NCI-H2227 treated with DMSO at 0.1 percent for 48 hours (cell line): ENCODE data around the gene AK8.
"Not testable (repeated sequence)": the region's sequence is repeated elsewhere in the genome, so short reads cannot be mapped to it uniquely, and the experiment has no call there.

Experiments used
- DNase-seq: peaks from one replicate; lab custom pipeline; 2025; lab: John Stamatoyannopoulos, UW

The AK8 gene

GRCh38 chr9:132742821-132743311 lies 135.2 kb downstream of the AK8 start:
- no peak for DNase-seq

- no peak for DNase-seq
These were observed 137.4 kb downstream of the AK8 start for GRCh38 chr9:132740526-132741309.

DNA sequence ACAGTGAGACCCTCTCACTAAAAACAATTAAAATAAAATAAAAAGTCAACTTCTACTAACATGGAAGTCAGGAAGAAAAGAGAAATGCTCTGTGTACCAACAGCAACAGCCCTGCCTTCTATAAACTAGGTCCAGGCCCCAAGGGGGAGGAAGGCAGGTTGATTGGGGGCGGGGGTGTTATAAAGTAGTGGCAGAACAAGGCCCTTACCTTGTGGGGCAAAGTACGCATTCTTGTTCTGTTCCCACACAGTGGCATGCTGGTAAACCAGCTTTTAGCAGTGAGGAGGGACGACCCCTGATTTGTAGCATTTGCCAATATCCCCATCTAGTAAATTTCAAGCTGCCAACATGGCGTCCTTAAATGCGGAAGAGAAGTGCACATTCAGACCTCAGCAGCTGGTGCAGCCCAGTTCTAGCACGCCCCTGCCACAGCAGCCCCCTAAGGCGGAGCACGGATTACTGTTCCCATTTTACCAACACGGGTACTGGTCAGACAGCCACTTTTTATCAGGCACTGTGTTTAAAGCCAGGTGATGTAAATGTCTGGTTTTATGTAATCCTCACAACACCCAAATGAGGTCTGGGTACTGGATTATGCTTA lies 138.3 kb downstream of the AK8 start:
- no peak for DNase-seq

DNA sequence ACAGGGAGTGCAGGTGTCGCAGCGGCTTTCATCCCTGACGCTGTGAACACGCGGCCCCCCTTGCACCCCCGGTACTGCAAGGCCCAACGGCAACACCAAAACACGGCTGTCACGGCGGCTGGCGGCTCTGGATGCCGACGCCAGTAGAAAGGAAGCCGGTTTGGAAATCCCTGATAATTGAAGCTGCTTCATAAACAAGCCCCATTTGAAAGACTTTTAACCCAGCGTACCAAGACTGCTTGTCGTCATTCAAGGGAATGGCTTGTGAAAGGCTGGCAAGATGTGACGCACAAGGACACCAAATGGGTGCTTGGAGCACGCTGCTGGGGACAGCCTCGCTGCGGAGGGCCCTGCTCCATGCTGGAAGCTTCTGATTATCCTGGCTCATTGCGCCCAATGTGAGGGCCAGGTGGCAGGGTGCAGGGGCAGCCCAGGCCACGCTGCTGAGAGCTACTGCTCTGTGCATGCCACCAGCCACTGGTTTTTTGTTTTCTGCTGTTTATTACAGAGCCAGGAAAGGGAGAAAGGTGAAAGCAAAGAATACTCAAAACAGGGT lies 144.7 kb downstream of the AK8 start:
- DNase-seq, result no peak

- DNase-seq, result no peak
These were observed 145.5 kb downstream of the AK8 start for GRCh38 chr9:132732326-132733259.

DNA sequence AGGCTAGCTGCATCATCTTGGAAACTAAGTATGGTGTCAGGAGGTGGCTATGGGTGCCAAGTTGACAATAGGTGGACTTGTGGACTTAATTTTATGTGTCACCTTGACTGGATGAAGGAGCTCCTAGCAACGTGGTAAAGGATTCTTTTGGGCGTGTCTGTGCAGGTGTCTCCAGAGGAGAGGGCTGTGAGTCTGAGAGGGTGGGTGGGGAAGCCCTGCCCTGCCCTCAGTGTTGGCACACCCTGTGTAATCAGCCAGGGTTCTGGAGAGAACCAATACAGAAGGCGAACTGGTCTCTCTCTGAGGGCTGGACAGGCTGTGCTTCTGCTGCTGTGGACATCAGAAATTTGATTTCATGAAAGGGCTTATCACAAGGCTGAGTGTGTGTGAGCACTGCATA lies 146.9 kb downstream of the AK8 start:
- no peak for DNase-seq

DNA sequence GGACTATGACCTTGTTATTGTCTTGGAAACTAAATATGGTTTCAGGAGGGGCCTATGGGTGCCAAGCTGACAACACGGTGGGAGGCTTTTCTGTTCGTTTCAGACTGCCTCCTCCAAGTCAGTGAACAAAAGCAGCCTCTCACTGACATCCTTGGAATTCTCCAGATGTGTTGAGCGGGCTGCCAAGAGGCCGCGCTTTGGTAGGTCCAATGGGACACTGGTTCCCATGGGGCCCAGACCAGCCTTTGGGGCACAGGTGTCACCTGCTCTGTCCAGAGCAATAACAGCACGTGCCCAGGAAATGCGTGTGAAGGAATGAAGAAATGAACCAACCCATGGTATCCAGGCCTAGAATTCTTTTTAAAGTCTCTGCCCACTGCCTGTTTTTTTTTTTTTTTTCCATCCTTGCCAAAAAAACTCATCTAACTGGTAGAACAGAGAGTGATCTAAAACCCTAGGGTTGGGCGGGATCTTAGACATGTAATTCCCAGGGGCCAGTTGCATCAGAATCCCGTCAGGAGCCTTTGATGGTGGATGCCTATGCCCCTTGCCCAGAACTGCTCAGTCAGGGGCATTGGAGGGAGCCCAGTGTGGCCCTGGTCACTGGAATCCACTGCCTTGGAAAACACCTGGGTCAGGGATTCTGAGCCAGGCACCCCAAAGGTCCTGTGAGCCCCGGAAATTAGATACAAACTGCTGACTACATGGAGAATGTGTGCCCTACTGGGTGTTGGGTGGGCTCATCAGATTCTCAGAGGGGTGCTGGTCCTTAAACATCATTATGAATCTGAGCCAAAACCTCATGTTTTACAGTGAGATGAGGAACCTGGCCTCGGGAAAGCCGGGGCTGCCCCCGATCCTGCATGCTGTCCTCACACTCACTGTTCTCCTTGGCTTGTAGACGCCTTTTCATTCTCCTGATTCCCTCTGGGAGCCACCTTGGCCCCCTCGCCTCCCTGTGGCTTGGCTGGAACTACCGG lies 147.7 kb downstream of the AK8 start:
- no peak for DNase-seq

DNA sequence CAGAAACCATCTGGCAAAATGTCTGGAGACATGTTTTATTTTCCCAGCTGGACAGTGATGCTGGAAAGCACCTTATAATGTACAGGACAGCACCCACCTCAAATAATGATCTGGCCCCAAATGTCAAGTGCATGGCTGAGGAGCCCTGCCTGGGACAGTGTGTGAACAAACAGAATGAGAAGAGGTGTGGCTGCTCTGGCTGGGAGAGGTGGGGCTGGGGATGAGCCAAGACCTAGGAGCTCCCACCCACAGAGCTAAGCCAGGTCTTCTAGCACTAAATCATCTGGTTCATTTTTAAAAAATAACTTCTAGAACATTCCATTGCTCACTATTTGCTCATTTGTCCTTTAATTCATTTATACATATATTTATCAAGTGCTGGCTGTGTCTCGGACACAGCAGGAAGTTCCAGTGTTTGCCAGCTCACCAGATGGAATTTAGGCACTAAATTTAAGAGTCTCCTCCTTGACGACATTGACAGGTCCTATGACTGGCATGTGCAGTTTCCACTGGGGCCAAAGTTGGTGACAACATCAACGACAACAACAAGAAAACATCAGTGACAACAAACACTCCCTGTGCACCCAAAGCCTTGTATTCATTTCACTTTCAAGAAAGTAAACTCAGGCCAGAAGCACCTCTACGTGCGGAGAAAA lies 148.7 kb downstream of the AK8 start:
- no peak for DNase-seq

GRCh38 chr9:132728497-132728896 lies 149.6 kb downstream of the AK8 start:
- DNase-seq, result no peak

- no peak for DNase-seq
These were observed 150.0 kb downstream of the AK8 start for GRCh38 chr9:132728071-132728470.

DNA sequence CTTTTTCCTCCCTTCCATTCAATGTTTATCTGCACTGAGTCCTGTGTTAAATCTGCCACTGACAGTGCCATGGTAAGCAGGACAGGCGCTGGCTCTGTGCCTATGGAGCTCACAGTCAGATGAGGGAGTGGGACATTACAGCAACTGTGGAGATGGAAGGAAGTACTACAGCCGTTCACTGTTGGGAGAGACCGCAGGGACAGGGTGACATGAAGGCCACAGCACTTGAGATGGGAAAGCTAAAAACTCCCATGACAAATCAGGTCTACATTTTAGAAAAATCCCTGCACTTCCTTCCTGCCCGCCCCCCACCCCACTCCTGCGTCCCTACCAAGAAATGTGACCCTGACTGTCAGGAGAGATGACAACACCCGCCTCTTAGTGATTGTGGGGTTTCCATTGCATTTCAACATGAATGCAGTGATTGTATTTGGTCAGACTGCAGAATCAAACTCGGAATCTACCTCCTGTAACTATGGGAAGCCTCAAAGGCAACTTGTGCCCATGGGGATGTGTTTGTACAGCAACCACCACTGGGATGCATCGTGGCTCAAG lies 151.4 kb downstream of the AK8 start:
- no peak for DNase-seq

DNA sequence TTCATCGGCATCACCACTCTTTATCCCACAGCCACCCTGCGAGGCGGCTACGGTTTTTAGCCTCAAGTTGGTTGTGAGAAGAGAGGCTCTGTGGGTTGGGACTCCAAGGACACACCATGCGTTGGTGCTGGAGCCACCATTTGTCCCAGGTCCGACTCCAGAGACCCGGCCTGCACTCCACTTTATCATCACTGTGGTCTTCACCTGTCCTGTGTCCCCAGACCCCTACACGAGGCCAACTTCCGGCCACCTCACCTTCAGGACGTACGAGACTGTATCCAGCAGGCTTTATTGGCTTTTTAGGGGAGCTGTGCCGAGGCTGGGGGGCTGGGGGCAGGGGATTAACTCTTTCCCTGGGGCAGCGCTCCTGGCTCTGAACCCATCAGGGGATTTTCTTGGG lies 152.8 kb downstream of the AK8 start:
- DNase-seq, result no peak

GRCh38 chr9:132723809-132724208 lies 154.3 kb downstream of the AK8 start:
- no peak for DNase-seq

DNA sequence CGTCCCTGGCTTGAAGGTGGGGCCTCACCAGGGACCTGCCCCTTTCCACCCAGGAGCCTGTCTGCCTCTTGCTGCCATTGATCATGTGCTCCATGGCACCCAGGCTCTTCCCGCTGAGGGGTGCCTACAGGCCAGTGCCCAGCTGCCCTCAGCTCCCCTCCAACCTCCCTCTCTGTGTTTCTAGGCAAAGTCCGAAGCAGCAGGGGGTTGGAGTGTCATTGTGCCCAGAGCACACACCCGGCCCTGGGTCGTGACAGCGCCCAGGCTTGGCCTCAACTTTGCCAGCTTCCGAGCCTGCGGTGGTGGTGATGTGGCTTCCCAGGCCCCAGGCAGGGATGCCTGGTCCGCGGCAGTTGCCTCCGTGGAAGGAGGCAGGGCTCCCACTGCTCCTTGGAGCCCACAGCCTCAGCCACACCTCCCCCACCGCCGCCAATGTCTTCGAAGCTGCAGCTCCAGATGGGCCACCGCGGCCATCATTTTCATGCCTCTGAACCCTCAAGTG lies 155.5 kb downstream of the AK8 start:
- no peak for DNase-seq

- DNase-seq, result no peak
These were observed 156.4 kb downstream of the AK8 start for GRCh38 chr9:132721661-132722060.

DNA sequence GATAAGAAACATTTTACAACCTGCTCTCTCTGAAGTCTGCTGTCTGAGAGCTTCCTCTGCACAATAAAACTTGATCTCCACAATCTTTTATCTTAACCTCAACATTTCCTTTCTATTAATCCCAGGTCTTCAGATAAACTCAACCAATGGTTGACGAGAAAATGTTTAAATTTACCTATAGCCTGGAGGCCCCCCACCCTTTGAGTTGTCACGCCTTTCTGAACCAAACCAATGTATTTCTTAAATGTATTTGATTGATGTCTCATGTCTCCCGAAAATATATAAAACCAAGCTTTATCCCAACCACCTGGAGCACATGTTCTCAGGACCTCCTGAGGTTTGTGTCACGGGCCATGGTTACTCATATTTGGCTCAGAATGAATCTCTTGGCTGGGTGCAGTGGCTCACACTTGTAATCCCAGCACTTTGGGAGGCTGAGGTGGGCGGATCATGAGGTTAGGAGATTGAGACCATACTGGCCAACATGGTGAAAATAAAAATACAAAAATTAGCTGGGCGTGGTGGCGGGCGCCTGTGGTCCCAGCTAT lies 159.6 kb downstream of the AK8 start:
- not testable (repeated sequence) for DNase-seq

GRCh38 chr9:132717326-132717945 lies 160.6 kb downstream of the AK8 start:
- no peak for DNase-seq

- no peak for DNase-seq
These were observed 162.1 kb downstream of the AK8 start for GRCh38 chr9:132716007-132716406.

DNA sequence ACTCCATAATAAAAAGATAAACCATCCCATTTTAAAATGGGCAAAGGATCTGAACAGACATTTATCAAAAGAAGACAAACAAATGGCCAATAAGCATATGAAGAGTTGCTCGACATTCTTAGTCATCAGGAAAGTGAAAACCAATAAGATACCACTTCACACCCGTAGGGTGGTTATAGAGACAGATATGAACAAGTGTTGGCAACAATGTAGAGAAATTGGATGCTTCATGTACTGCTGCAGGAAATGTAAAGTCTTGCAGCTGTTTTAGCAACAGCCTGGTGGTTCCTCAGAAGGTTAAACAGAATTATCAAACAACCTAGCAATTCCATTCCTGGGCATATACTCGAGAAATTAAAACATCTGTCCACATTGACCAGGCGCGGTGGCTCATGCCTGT lies 165.3 kb downstream of the AK8 start:
- DNase-seq, result no peak
